ENCODE results near the gene CACNG7.
A peak's percentile ranks its signal among the peaks of the same experiment; 100 is the strongest.
"Not testable (repeated sequence)": the region's sequence is repeated elsewhere in the genome, so short reads cannot be mapped to it uniquely, and the experiment has no call there.

CACNG7 gene

DNA sequence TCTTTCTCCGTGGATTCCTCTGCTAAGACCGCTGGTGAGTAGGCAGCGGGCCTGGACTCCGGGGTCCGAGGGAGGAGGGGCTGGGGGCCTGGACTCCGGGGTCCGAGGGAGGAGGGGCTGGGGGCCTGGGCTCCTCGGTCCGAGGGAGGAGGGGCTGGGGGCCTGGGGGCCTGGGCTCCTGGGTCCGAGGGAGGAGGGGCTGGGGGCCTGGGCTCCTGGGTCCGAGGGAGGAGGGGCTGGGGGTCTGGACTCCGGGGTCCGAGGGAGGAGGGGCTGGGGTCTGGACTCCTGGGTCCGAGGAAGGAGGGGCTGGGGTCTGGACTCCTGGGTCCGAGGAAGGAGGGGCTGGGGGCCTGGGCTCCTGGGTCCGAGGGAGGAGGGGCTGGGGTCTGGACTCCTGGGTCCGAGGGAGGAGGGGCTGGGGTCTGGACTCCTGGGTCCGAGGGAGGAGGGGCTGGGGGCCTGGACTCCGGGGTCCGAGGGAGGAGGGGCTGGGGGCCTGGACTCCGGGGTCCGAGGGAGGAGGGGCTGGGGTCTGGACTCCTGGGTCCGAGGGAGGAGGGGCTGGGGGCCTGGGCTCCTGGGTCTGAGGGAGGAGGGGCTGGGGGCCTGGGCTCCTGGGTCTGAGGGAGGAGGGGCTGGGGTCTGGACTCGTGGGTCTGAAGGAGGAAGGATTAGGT is 39.1 kb upstream of the CACNG7 start:
- H3K4me1 ChIP-seq (ENCODE audit: control insufficient read depth, insufficient read depth, low read length, unreplicated experiment): peaks cover 15% of the 10 kb centered on the region
- peak overlapping the region; percentile 79 for H3K27ac ChIP-seq (ENCODE audit: low read depth, low read length)
- peak overlapping the region; percentile 96 for H3K4me3 ChIP-seq (ENCODE audit: low read depth, low read length)
- not testable (repeated sequence) for H3K27me3 ChIP-seq (ENCODE audit: insufficient read depth, low read length); H3K36me3 ChIP-seq (ENCODE audit: insufficient read depth, low read length); H2AFZ ChIP-seq (ENCODE audit: low read length, unreplicated experiment)
- peaks cover 10% of the 10 kb centered on the region for H3K79me2 ChIP-seq (ENCODE audit: control insufficient read depth, insufficient read depth, low read length, unreplicated experiment)

DNA sequence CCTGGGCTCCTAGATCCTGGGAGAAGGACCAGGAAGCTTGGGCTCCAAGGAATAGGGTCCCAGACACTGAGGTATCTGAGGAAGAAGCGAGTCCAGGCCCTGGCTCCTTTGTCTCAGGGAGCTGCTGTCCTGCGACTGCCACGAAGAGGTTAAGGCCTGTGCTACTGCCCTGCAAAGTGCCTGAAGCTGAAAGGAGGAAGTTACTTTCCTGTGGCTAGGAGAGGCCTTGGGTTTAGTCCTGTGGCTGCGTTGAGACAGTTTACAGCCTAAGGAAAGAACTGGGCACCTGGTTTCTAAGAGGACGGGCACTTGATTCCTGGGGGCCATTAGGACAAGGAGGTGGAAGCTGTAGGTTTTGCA is 38.6 kb upstream of the CACNG7 start:
- H2AFZ ChIP-seq (ENCODE audit: low read length, unreplicated experiment): no peak overlapping the region
- peaks cover 10% of the 10 kb centered on the region for H3K79me2 ChIP-seq (ENCODE audit: control insufficient read depth, insufficient read depth, low read length, unreplicated experiment)
- peak overlapping the region; percentile 0; the same call in 1 of the 2 replicates for H3K4me3 ChIP-seq (ENCODE audit: low read depth, low read length)
- H3K4me1 ChIP-seq (ENCODE audit: control insufficient read depth, insufficient read depth, low read length, unreplicated experiment): peaks cover 11% of the 10 kb centered on the region
- H3K27me3 ChIP-seq (ENCODE audit: insufficient read depth, low read length): no peaks in the 10 kb centered on the region
- H3K27ac ChIP-seq (ENCODE audit: low read depth, low read length): no peak overlapping the region
- no peaks in the 10 kb centered on the region; the same call in 1 of the 2 replicates for H3K36me3 ChIP-seq (ENCODE audit: insufficient read depth, low read length)

DNA sequence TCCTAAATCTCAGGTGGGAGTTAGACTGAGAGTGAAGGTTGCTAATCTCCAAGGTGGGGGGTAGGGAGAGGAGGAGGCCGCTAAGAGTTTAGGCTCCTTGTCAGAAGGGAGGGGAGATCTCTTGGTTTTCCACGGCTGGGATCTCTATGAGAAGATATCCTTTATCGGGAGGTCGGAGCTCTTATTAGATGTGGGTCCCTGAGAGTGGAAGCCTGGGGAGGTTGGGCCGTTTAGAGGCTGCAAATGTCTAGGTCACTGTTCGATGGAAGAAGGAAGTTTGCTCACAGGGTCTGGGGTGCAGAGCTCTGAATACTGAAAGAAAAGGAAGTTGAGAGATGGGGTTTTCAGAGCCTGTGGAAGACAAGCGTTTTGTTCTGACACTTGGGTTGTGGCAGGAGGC is 37.6 kb upstream of the CACNG7 start:
- Histone ChIP-seq H3K36me3 (ENCODE audit: insufficient read depth, low read length) (no peaks in the 10 kb centered on the region; the same call in 1 of the 2 replicates), H2AFZ (ENCODE audit: low read length, unreplicated experiment) (no peak overlapping the region), H3K27me3 (ENCODE audit: insufficient read depth, low read length) (no peaks in the 10 kb centered on the region), H3K79me2 (ENCODE audit: control insufficient read depth, insufficient read depth, low read length, unreplicated experiment) (peaks cover 10% of the 10 kb centered on the region), H3K27ac (ENCODE audit: low read depth, low read length) (no peak overlapping the region), H3K4me1 (ENCODE audit: control insufficient read depth, insufficient read depth, low read length, unreplicated experiment) (peaks cover 6% of the 10 kb centered on the region), H3K4me3 (ENCODE audit: low read depth, low read length) (no peak overlapping the region)

DNA sequence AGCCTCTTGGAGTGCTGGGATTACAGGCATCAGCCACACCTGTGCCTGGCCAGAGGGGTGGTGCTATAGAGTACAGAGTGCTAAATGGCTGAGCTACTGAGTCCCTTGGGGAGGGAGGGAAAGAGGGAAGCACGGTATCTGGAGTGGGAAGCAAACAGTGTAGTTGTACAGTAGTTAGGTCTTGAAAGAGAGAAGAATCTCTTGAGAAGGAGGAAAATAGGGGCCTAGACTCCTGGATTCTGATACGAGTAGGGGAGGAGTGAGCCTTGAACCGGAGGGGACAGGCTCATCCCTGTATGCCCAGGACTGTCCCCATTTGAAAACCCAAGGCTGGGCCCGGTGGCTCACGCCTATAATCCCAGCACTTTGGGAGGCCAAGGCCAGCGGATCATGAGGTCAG is 36.3 kb upstream of the CACNG7 start:
- Histone ChIP-seq H3K4me3 (ENCODE audit: low read depth, low read length) (no peak overlapping the region), H3K4me1 (ENCODE audit: control insufficient read depth, insufficient read depth, low read length, unreplicated experiment) (no peaks in the 10 kb centered on the region), H3K27me3 (ENCODE audit: insufficient read depth, low read length) (no peaks in the 10 kb centered on the region), H3K36me3 (ENCODE audit: insufficient read depth, low read length) (no peaks in the 10 kb centered on the region; the same call in 1 of the 2 replicates), H3K79me2 (ENCODE audit: control insufficient read depth, insufficient read depth, low read length, unreplicated experiment) (peaks cover 10% of the 10 kb centered on the region), H3K27ac (ENCODE audit: low read depth, low read length) (no peak overlapping the region), H2AFZ (ENCODE audit: low read length, unreplicated experiment) (no peak overlapping the region)

DNA sequence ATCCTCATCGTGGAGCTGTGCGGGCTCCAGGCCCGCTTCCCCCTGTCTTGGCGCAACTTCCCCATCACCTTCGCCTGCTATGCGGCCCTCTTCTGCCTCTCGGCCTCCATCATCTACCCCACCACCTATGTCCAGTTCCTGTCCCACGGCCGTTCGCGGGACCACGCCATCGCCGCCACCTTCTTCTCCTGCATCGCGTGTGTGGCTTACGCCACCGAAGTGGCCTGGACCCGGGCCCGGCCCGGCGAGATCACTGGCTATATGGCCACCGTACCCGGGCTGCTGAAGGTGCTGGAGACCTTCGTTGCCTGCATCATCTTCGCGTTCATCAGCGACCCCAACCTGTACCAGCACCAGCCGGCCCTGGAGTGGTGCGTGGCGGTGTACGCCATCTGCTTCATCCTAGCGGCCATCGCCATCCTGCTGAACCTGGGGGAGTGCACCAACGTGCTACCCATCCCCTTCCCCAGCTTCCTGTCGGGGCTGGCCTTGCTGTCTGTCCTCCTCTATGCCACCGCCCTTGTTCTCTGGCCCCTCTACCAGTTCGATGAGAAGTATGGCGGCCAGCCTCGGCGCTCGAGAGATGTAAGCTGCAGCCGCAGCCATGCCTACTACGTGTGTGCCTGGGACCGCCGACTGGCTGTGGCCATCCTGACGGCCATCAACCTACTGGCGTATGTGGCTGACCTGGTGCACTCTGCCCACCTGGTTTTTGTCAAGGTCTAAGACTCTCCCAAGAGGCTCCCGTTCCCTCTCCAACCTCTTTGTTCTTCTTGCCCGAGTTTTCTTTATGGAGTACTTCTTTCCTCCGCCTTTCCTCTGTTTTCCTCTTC is 35.1 kb upstream of the CACNG7 start:
- Histone ChIP-seq H3K36me3 (ENCODE audit: insufficient read depth, low read length) (no peaks in the 10 kb centered on the region; the same call in 1 of the 2 replicates), H3K4me3 (ENCODE audit: low read depth, low read length) (no peak overlapping the region), H3K27me3 (ENCODE audit: insufficient read depth, low read length) (no peaks in the 10 kb centered on the region), H3K4me1 (ENCODE audit: control insufficient read depth, insufficient read depth, low read length, unreplicated experiment) (no peaks in the 10 kb centered on the region), H2AFZ (ENCODE audit: low read length, unreplicated experiment) (no peak overlapping the region), H3K27ac (ENCODE audit: low read depth, low read length) (no peak overlapping the region), H3K79me2 (ENCODE audit: control insufficient read depth, insufficient read depth, low read length, unreplicated experiment) (peaks cover under 1% of the 10 kb centered on the region)

GRCh38 chr19:53874606-53874990 is 34.5 kb upstream of the CACNG7 start:
- Histone ChIP-seq H3K79me2 (ENCODE audit: control insufficient read depth, insufficient read depth, low read length, unreplicated experiment) (no peaks in the 10 kb centered on the region), H3K4me3 (ENCODE audit: low read depth, low read length) (no peak overlapping the region), H3K36me3 (ENCODE audit: insufficient read depth, low read length) (no peaks in the 10 kb centered on the region; the same call in 1 of the 2 replicates), H3K27ac (ENCODE audit: low read depth, low read length) (no peak overlapping the region), H3K4me1 (ENCODE audit: control insufficient read depth, insufficient read depth, low read length, unreplicated experiment) (no peaks in the 10 kb centered on the region), H3K27me3 (ENCODE audit: insufficient read depth, low read length) (no peaks in the 10 kb centered on the region), H2AFZ (ENCODE audit: low read length, unreplicated experiment) (no peak overlapping the region)

DNA sequence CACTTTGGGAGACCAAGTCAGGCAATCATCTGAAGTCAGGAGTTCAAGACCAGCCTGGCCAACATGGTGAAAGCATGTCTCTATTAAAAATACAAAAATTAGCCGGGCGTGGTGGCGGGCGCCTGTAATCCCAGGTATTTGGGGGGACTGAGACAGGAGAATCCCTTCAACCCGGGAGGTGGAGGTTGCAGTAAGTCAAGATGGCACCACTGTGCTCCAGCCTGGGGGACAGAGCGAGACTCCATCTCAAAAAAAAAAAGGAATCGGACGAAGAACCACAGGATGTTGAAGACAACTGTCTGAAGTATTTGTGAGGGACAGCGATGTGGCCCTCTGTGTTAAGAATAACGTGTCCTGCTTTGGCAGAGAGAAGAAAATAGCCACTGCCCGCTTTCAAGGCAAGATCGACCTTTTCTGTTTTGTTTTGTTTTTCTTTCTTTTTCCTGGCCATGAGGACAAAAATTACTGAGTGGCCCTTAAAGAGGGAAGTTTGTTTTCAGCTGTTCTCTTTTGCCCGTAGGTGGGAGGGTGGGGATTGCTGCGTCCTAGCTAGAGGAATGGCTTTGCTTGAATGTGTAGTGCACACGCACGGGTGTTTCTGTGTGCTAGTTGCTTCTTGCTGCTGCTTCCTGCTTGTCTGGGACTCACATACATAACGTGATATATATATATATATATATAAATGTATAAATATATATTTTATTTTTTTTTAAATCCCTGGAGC is 33.3 kb upstream of the CACNG7 start:
- H2AFZ ChIP-seq (ENCODE audit: low read length, unreplicated experiment): no peak overlapping the region
- peaks cover 5% of the 10 kb centered on the region; the same call in 1 of the 2 replicates for H3K27me3 ChIP-seq (ENCODE audit: insufficient read depth, low read length)
- H3K27ac ChIP-seq (ENCODE audit: low read depth, low read length): no peak overlapping the region
- no peak overlapping the region for H3K4me3 ChIP-seq (ENCODE audit: low read depth, low read length)
- H3K79me2 ChIP-seq (ENCODE audit: control insufficient read depth, insufficient read depth, low read length, unreplicated experiment): no peaks in the 10 kb centered on the region
- no peaks in the 10 kb centered on the region; the same call in 1 of the 2 replicates for H3K36me3 ChIP-seq (ENCODE audit: insufficient read depth, low read length)
- H3K4me1 ChIP-seq (ENCODE audit: control insufficient read depth, insufficient read depth, low read length, unreplicated experiment): no peaks in the 10 kb centered on the region

GRCh38 chr19:53876651-53877224 is 32.3 kb upstream of the CACNG7 start:
- no peak overlapping the region for H2AFZ ChIP-seq (ENCODE audit: low read length, unreplicated experiment)
- no peaks in the 10 kb centered on the region for H3K4me1 ChIP-seq (ENCODE audit: control insufficient read depth, insufficient read depth, low read length, unreplicated experiment)
- H3K27me3 ChIP-seq (ENCODE audit: insufficient read depth, low read length): peaks cover 9% of the 10 kb centered on the region; the same call in 1 of the 2 replicates
- no peaks in the 10 kb centered on the region; the same call in 1 of the 2 replicates for H3K36me3 ChIP-seq (ENCODE audit: insufficient read depth, low read length)
- no peak overlapping the region for H3K4me3 ChIP-seq (ENCODE audit: low read depth, low read length)
- H3K27ac ChIP-seq (ENCODE audit: low read depth, low read length): no peak overlapping the region
- H3K79me2 ChIP-seq (ENCODE audit: control insufficient read depth, insufficient read depth, low read length, unreplicated experiment): no peaks in the 10 kb centered on the region

DNA sequence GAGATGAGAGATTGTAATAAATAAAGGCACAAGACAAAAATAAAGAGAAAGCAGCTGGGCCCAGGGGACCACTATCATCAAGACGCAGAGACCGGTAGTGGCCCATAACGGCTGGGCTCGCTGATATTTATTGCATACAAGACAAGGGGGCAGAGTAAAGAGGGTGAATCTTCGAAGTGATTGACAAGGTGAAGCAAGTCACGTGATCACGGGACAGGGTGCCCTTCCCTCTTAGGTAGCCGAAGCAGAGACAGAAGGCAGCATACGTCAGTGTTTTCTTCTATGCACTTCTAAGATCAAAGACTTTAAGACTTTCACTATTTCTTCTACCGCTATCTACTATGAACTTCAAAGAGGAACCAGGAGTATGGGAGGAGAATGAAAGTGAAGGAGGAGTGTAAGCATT is 31.7 kb upstream of the CACNG7 start:
- Histone ChIP-seq H3K36me3 (ENCODE audit: insufficient read depth, low read length) (no peaks in the 10 kb centered on the region; the same call in 1 of the 2 replicates), H3K79me2 (ENCODE audit: control insufficient read depth, insufficient read depth, low read length, unreplicated experiment) (no peaks in the 10 kb centered on the region), H3K27ac (ENCODE audit: low read depth, low read length) (no peak overlapping the region), H3K4me3 (ENCODE audit: low read depth, low read length) (no peak overlapping the region), H3K27me3 (ENCODE audit: insufficient read depth, low read length) (peaks cover 15% of the 10 kb centered on the region), H3K4me1 (ENCODE audit: control insufficient read depth, insufficient read depth, low read length, unreplicated experiment) (no peaks in the 10 kb centered on the region), H2AFZ (ENCODE audit: low read length, unreplicated experiment) (no peak overlapping the region)

DNA sequence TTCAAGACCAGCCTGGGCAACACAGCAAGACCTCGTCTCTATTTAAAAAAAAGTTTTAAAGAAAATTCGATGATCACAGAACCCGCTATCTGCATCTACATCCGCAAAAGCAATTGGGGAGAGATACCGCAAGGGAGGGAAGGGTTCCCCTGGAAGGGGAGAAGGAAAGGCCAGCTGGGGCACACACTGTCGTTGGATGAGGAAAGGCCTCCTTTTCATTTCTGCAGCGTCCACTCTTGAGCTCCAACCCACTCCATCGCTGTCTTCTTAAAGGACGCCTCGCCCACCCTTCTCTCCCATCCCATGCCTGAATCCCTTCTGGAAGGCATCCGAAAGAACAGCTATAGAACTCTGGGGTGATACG is 30.3 kb upstream of the CACNG7 start:
- H3K27me3 ChIP-seq (ENCODE audit: insufficient read depth, low read length): peaks cover 29% of the 10 kb centered on the region
- H3K4me3 ChIP-seq (ENCODE audit: low read depth, low read length): peak overlapping the region; percentile 81
- peak overlapping the region; percentile 91 for H2AFZ ChIP-seq (ENCODE audit: low read length, unreplicated experiment)
- H3K79me2 ChIP-seq (ENCODE audit: control insufficient read depth, insufficient read depth, low read length, unreplicated experiment): no peaks in the 10 kb centered on the region
- no peaks in the 10 kb centered on the region; the same call in 1 of the 2 replicates for H3K36me3 ChIP-seq (ENCODE audit: insufficient read depth, low read length)
- H3K27ac ChIP-seq (ENCODE audit: low read depth, low read length): no peak overlapping the region
- no peaks in the 10 kb centered on the region for H3K4me1 ChIP-seq (ENCODE audit: control insufficient read depth, insufficient read depth, low read length, unreplicated experiment)

Measured in ACC112 (cell line).